ENCODE results near the gene GALNT12.

- no peak for TF ChIP-seq EZH2 (IDR thresholded peaks at IDR 0.05)
- TF ChIP-seq CTCF (IDR thresholded peaks at IDR 0.05) = no peak
Observed at GRCh38 chr9:98880311-98881015, 73.0 kb downstream of the GALNT12 start.

Data from neural progenitor cell (in vitro differentiated cells).